GM19035 (cell line): Measurements from ENCODE around the gene WDR70.
"Not testable (repeated sequence)": the region's sequence is repeated elsewhere in the genome, so short reads cannot be mapped to it uniquely, and the experiment has no call there.

Source experiments
- ATAC-seq: cut with Tn5 transposase; IDR thresholded peaks from one replicate; pipeline ENCODE4 v1.9.1; 2021; ENCODE audit not compliant: unreplicated experiment

WDR70 gene

DNA sequence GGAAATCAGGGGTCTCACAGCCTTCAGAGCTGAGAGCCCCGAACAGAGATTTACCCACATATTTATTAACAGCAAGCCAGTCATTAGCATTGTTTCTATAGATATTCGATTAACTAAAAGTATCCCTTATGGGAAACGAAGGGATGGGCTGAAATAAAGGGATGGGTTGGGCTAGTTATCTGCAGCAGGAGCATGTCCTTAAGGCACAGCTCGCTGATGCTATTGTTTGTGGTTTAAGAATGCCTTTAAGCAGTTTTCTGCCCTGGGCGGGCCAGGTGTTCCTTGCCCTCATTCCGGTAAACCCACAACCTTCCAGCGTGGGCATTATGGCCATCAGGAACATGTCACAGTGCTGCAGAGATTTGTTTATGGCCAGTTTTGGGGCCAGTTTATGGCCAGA is 74.1 kb downstream of the WDR70 start:
- ATAC-seq, result not testable (repeated sequence)

DNA sequence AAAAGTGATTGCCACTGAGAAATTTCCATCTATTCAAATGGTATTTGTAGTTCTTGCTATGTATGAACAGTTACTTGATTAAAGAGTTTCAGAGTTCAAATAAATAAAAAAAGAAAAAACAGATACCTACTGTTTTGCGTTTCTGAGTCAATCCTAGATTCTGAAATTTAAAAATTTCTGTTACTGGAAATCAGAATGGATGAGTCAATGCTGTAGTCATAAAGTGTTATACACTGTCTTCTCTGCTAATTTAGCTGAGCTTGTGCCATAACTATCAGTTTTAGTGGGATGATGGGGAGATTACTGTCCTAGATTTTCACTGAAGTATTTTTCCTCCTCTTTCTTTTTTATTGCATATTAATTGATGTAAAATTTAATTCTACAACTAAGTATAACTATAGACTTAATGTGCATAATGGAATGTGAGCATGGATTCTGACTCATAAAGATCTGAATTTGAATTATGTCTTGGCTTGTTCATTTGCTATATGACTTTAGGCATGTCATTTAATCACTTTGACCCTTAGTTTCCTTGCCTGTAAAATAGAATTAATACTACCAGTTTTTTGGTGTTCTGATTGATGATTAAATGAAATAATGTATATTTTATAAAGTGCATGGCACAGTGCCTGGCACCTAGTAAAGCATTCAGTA is 75.4 kb downstream of the WDR70 start:
- not testable (repeated sequence) for ATAC-seq

- ATAC-seq, result not testable (repeated sequence)
Measured at GRCh38 chr5:37463191-37464051, 84.3 kb downstream of the WDR70 start.

DNA sequence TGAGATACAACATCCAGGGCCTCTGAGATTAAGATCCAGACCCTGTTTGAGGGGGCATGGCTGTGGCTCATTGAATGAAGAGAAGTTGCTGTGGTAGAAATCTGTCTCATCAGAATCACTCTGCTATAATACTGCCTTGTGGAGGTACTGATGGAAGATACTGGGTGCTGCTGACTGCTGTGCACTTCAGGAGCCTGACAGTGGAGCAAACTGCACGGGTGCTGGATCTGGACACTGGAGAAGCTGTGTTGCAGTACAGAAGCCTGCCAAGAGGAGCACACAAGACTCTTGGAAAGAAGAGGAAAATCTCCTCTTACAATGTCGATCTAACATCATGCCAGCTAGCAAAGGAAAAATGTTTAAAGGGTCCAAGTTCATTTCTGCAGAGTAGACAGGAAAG is 85.5 kb downstream of the WDR70 start:
- ATAC-seq, result not testable (repeated sequence)

DNA sequence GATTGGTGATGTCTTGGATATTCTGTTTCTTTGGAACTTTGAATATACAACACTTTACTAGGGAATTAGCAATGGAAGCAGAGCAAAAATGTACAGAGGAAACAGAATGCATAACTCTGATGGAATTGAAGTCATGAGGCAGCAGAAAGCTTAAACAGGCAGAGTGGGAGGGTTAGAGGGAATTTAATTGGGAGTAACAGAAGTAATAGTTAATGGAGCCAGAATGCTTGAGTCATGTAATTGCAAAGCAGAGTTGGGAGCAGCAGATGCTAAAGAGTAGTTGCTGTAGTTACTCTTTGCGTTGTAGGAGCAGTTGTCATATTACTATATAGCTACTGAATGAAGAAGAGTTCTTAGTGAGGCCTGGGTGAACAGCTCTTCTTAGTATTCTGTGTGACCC is 90.3 kb downstream of the WDR70 start:
- ATAC-seq, result not testable (repeated sequence)

- no peak for ATAC-seq
Measured at GRCh38 chr5:37471666-37472197, 92.6 kb downstream of the WDR70 start.

GRCh38 chr5:37477426-37477825 is 98.3 kb downstream of the WDR70 start:
- no peak for ATAC-seq

DNA sequence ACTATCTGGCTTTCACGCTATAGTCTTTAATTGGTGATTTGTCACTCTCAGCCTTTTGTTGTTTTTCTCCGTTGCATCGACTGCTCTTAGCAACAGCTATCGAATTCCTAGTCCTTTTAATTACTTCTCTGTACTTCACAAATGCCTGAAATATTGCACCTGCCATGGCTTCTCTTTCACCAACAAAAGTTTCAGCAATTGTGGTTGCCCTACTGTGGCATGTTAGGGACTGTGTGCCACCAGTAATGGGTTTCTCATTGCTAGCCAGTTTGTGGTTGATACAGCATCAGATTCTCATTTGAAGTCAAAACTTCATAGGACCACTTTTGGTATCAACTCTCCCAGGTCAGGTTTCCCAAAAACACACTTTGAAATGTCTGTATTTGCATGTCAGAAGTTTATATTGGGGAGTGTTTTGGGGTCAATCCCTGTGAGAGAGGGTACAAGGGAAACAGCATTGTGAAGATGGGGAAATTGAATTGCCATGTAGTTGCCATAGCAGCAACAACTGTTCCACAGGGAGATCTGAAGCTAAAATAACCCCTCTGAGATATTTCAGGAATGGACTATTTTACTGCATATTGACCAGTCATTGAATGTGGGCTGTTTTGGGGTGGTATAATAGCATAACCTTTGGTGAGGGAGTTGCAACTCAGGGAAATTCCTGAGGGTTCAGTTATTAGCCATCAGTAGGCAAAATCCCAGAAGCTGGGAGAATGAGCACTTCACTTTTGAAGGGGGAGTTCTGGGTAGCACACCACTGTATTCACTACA is 99.2 kb downstream of the WDR70 start:
- no peak for ATAC-seq

DNA sequence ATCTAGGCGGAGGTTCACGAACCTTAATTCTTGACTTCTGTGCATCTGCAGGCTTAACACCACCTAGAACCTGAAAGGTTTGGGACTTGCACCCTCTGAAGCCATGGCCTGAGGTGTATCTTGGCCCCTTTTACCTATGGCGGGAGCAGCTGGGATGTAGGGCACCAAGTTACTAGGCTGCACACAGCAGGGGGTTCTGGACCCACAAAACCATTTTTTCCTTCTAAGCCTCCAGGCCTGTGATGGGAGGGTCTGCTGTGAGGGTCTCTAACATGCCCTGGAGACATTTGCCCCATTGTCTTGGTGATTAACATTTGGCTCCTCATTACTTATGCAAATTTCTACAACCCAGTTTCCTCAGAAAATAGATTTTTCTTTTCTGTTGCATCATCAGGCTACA is 102.3 kb downstream of the WDR70 start:
- ATAC-seq, result not testable (repeated sequence)

GRCh38 chr5:37490120-37490810 is 111.1 kb downstream of the WDR70 start:
- no peak for ATAC-seq

GRCh38 chr5:37490931-37491330 is 111.8 kb downstream of the WDR70 start:
- ATAC-seq, result no peak

DNA sequence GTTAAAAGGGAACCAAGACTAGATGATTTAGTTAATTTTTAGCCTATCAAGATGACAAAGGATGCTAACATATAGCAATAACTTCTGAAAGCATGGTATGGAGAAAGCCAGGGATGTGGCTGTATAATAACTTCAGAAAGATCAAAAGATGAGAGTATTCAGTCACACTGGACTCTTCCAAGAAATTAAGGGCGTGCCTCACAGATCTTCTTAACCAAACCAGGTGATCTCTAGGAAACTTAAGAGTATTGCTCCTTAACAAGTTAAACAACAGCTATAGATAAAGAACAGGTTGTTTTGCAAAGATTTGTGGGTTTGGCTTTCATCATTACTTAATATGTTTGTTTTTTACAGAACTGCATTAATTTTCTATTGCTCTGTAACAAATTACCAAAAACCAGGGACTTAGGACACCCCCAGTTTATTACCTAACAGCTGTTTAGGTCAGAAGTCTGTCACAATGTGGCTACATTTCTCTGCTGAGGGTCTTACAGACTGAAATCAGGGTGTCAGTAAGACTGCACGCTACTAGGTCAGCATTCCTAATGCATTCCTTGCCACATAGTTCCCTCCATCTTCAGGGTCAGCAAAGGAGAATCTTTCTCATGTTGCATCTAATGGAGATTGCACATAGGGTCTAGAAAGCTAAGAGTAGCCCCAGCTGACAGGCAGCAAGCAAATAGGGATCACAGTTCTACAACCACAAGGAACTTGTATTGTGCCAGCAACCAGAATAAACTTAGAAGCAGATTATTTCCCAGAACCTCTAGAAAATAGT is 113.8 kb downstream of the WDR70 start:
- ATAC-seq, result no peak

DNA sequence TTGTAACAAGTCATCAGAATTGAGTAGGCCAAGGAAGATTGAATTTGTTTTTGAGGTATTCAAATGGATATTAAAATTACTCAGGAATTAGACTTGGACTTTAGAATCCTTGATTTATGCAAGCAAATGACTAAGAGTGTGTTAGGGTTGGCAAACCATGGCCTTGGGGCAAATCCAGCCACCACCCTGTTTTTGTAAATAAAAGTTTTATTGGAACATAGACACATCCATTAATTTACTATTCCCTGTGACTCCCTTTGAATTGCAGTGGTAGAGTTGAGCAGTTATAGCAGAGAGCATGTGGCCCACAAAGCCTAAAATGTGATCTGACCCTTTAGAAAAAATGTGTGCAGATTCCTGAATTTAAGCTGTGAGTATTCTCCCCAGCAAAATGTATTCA is 115.6 kb downstream of the WDR70 start:
- ATAC-seq, result no peak

DNA sequence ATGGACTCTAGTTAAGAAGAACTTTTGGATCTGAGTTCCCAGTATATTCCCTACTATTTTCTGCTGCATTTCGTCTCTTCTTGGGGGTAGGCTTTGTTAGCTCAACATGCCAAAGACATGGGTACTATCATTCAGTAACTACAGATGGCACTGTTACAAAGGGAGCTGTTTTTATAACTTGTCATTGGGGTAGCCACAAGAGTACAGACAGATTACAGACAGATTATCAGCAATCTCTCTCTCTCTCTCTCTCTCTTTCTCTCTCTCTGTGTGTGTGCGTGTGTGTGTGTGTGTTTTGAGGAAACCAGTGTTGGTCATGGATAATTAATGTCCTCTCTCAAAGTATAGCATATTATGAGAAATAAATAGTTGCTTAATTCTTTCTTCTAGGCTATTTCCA is 116.1 kb downstream of the WDR70 start:
- ATAC-seq, result no peak

DNA sequence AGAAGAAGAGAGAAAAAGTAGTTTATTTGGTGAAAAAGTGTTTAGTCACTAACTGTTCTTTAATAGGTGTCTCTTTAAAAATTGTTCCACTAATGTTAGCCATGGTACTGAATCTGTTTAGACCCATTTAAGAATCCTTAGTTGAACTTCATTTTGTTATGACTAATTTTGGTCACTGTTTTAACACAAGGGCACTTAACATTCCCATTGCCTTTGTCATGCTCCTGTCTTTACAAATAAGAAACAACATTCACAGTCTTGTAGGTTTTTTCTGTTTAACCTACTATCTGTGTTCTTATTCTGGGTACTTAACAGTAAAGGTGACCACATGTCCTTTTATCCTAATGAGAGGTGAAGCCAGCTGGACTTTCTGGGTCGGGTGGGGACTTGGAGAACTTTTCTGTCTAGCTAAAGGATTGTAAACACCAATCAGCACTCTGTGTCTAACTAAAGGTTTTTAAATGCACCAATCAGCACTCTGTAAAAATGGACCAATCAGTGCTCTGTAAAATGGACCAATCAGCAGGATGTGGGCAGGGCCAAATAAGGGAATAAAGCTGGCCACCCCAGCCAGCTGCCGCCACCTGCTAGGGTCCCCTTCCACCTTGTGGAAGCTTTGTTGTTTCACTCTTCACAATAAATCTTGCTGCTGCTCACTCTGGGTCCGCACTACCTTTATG is 116.7 kb downstream of the WDR70 start:
- no peak for ATAC-seq

DNA sequence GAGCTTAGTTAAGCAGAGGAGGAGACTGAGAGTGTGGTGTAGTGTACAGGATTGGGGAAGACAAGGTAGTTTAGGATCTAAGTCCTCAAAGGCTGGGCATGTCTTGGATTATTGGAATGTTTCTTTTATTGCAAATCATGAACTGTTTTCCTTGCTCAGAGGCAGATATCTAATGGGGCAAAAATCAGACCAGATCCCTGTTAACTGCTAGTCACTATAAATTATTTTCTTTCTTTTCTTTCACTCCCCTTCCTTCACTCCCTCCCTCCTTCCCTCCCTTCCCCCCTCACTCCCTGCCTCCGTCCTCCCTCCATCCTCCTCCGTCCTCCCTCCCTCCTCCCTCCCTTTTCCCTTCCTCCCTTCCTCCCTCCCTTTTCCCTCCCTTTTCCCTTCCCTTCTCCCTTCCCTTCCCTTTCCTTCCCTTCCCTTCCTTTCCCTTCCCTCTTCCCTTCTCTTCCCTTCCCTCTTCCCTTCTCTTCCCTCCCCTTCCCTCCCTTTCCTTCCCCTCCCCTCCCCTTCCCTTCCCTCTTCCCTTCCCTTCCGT is 117.9 kb downstream of the WDR70 start:
- no peak for ATAC-seq

DNA sequence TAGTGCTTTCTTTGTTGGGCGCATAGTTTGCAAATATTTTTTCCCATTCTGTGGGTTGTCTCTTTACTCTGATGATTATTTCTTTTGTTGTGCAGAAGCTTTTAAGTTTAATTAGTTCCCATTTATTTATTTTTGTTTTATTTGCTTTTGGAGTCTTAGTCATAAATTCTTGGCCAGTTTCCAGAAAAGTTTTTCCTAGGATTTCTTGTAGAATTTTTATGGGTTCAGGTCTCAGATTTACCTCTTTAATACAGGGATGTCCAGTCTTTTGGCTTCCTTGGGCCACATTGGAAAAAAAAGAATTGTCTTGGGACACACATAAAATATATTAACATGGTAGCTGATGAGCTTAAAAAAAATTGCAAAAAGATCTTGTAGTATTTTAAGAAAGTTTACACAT is 122.0 kb downstream of the WDR70 start:
- ATAC-seq, result no peak

- no peak for ATAC-seq
Measured at GRCh38 chr5:37506241-37506640, 127.1 kb downstream of the WDR70 start.

- no peak for ATAC-seq
Measured at GRCh38 chr5:37506722-37507121, 127.6 kb downstream of the WDR70 start.
